Anterior cingulate cortex (tissue), 58 donors: ENCODE data around the gene KDM7A.
"Not testable (repeated sequence)": the region's sequence is repeated elsewhere in the genome, so short reads cannot be mapped to it uniquely, and the experiment has no call there.

ENCODE experiments used
- DNase-seq, 58 donors: peaks; one replicate each; lab custom pipeline; 2025; lab: John Stamatoyannopoulos, UW

KDM7A gene

GRCh38 chr7:140162081-140162480 lies 14.7 kb downstream of the KDM7A start:
- not testable (repeated sequence) for DNase-seq

GRCh38 chr7:140161047-140161446 lies 15.7 kb downstream of the KDM7A start:
- no peak for DNase-seq

GRCh38 chr7:140160308-140160707 lies 16.5 kb downstream of the KDM7A start:
- DNase-seq = no peak

- no peak for DNase-seq
Observed at GRCh38 chr7:140159497-140159896, 17.3 kb downstream of the KDM7A start.

DNA sequence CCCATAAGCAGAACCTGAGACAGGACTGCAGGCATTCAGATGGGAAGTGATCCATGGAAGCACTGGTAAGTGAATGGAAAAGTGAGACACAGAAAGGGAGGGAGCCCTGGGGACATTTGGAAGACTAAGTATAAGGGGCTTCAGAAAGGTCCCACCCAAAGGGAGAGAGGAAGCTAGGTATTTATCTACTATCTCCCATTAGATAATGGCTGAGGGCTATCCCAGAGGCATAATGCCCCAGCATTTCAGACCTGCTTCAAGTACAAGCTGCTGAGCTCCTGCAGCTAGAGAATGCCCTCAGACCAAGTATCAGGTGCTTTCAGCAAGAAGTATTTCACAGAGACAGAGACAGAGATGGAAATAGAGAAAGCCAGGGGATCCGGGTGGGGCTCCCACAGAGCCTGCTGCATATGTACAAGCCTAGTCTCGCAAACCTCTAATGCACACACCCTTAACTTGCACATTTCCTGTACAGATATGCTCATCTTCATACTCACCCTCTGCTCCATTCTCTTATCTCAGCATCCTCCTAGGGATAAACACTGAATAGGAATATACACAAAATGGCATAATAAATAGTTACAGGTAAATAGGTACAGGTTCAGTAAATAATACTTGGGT lies 20.2 kb downstream of the KDM7A start:
- DNase-seq = no peak

GRCh38 chr7:140155428-140155827 lies 21.4 kb downstream of the KDM7A start:
- DNase-seq = no peak

DNA sequence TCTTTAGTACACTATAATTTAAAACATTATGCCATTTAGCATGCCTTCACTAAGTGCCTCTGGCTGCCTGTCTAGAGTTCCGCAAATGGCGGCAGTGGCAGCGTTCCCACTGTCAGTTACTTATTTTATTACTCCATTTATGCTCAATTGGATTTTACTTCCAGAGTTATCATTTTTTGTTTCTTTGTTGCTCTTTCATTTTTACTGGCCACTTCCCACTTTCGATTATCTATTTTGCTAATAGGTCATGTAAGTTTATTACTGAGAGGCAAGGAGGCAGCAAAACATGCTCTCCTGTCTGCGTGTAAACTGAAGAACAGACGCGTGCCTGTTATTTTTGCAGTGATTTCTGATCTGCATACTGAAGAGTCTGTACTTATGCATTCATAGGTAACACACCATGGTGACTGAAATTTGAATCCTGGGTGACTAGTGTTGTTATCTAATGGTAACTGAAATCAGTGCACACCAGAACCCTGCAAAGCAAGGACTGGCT lies 23.1 kb downstream of the KDM7A start:
- DNase-seq = no peak

- no peak for DNase-seq
Observed at GRCh38 chr7:140146574-140146973, 30.2 kb downstream of the KDM7A start.

DNA sequence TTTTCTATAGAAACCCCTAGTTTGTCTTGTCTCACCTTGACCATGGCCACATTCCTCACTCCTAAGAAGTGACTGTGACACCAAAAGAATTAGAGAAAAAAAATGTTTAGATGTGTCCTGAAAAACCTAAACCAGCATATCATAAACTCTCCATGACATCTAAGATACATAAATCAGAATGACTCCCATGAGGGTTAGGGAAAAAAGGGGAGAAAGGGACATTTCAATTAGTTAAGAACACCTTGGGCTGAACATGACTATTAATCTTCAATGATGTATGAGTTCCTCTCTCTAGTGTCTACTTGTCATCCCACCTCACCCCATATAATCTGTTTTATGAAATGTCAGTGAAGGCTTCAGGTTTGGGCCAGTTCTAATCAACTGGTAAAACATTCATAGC lies 31.1 kb downstream of the KDM7A start:
- no peak for DNase-seq

GRCh38 chr7:140144821-140145220 lies 32.0 kb downstream of the KDM7A start:
- no peak for DNase-seq

- DNase-seq = no peak
Observed at GRCh38 chr7:140143997-140144396, 32.8 kb downstream of the KDM7A start.

- no peak for DNase-seq
Observed at GRCh38 chr7:140142031-140142430, 34.8 kb downstream of the KDM7A start.

GRCh38 chr7:140141256-140141655 lies 35.5 kb downstream of the KDM7A start:
- DNase-seq = no peak

DNA sequence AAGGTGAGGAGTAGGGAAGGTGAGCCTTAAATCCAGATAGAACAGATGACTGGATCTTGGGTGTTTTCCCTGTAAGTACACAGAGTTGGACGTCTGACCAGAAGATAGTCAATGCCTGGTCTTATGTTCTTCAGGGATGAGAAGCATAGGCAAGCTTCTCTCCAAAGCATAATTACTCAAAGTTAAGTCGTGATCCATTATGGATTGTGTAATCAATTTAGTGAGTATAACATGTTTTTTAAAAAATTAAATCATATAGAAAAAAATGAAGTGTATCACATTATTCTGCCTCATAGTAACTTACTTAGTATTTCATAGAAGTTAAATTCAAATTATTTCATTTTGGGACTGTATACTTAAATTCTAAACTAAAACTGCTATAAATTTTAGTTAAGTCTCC lies 39.7 kb downstream of the KDM7A start:
- DNase-seq = no peak

DNA sequence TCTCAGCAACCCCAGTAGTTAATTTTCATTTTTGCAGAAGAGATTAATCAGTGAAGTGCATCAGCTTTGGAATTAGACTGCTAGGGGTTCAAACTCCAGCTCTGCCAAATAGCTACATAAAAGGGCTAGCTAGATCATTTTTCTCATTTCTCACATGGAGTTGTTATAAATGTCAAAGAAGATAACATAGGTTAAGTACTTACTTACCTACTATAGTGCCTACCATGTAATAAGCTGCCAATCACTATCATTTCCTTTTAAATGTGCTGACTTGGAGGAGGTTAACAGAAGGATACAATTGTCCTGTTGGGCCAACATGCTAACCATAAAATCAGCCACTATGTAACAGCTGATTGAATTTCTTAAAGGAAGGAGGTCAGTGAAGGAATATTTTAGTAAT lies 40.7 kb downstream of the KDM7A start:
- DNase-seq = no peak

GRCh38 chr7:140134039-140134438 lies 42.7 kb downstream of the KDM7A start:
- DNase-seq = no peak

DNA sequence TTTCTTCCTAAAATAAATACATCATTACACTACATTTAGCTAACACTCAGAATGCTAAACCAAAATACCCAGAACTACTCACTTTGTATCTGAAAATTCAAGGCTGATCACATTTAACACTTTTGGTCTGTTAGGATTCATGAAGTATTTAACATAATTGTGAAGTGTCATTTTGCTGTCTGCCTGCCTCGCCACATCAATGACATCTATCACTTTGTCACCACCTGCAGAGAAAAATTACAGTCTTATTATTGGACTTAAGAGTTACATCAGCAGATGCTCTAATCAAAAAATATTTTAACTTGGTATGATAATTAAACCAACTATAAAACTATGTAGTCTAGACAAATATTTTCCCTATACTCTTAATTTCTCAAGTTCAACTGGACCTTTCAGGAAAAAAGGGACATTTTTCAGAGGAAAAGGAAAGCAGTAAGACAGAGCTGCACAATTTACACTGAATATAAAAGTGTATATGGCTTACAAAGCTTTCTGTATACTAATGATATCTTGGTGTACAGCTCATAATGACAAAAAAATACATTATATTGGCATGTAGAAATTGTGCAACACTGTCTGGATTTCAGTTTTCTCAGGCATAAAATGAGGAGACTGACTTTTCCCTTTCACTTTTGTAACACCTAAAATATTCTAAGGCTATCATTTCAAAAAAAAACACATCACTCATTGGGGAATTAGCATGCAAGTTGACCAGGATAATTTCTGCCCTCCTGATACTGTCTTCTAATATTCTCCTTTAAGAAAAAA lies 49.2 kb downstream of the KDM7A start:
- no peak for DNase-seq

- no peak for DNase-seq
Observed at GRCh38 chr7:140126435-140127034, 50.2 kb downstream of the KDM7A start.

DNA sequence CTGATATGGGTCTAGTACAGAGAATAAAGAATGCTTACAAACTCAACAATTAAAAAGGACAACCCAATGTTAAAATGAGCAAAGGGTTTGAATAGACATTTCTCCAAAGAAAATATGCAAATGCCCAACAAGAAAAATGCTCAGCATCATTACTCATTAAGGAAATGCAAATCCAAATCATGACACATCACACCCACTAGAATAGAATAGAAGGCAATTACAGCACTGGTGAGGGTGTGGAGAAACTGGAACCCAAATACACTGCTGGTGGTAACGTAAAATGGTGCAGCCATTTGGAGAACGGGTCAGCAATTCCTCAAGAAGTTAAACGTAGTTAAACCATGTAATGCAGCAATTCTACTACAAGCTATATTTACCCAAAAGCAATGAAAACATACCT lies 53.8 kb downstream of the KDM7A start:
- DNase-seq = no peak

GRCh38 chr7:140121326-140121725 lies 55.5 kb downstream of the KDM7A start:
- DNase-seq = peak in 23 of 58 donors; percentile 1 to 73 (median 16)

DNA sequence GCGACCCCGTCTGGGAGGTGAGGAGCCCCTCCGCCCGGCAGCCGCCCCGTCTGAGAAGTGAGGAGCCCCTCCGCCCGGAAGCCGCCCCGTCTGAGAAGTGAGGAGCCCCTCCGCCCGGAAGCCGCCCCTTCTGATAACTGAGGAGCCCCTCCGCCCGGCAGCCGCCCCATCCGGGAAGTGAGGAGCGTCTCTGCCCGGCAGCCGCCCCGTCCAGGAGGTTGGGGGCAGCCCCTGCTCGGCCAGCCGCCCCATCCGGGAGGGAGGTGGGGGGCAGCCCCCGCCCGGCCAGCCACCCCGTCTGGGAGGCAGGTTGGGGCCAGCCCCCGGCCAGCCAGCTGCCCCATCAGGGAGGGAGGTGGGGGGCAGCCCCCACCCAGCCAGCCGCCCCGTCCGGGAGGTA lies 62.0 kb downstream of the KDM7A start:
- not testable (repeated sequence) for DNase-seq

GRCh38 chr7:140108777-140109176 lies 68.0 kb downstream of the KDM7A start:
- not testable (repeated sequence) for DNase-seq
